DOHH2 (cell line): Measurements from ENCODE around the gene PRAME.
"Not testable (repeated sequence)": the region's sequence is repeated elsewhere in the genome, so short reads cannot be mapped to it uniquely, and the experiment has no call there.

Experiments used
- H3F3A ChIP-seq: fragments of 200-600 bp; sonication (generic), shearing (Covaris generic); 2 replicates; pipeline ENCODE4 v1.6.0; 2016; ENCODE audit warnings: antibody characterized with exemption, mild to moderate bottlenecking; ENCODE audit not compliant: control insufficient read depth, insufficient read depth
- H3K27ac ChIP-seq: fragments of 200-600 bp; sonication (generic); 2 replicates; pipeline ENCODE4 v1.5.1; 2014; ENCODE audit warnings: low read depth, mild to moderate bottlenecking, low read length, moderate library complexity
- H3K27me3 ChIP-seq: fragments of 200-600 bp; sonication (generic); 2 replicates; pipeline ENCODE4 v1.6.1; 2014; ENCODE audit warnings: mild to moderate bottlenecking, low read length, mixed read lengths; ENCODE audit not compliant: control insufficient read depth
- H3K36me3 ChIP-seq: fragments of 200-600 bp; sonication (generic); 2 replicates; pipeline ENCODE4 v1.6.1; 2014; ENCODE audit warnings: mild to moderate bottlenecking, low read length, moderate library complexity, mixed read lengths; ENCODE audit not compliant: control insufficient read depth
- H3K4me1 ChIP-seq: fragments of 200-600 bp; sonication (generic); 2 replicates; pipeline ENCODE4 v1.6.1; 2014; ENCODE audit warnings: mild to moderate bottlenecking, low read length, mixed read lengths; ENCODE audit not compliant: control insufficient read depth
- H3K4me2 ChIP-seq: fragments of 200-600 bp; sonication (generic); 2 replicates; pipeline ENCODE4 v1.6.0; 2014; ENCODE audit warnings: mild to moderate bottlenecking, low read length, moderate library complexity
- H3K4me3 ChIP-seq: fragments of 200-600 bp; sonication (generic); 2 replicates; pipeline ENCODE4 v1.5.1; 2014; ENCODE audit warnings: mild to moderate bottlenecking, low read length, mixed read lengths
- H3K79me2 ChIP-seq: fragments of 200-600 bp; sonication (generic); 2 replicates; pipeline ENCODE4 v1.6.1; 2014; ENCODE audit warnings: mild to moderate bottlenecking, low read length, mixed read lengths; ENCODE audit not compliant: control insufficient read depth
- H3K9me2 ChIP-seq: fragments of 200-600 bp; sonication (generic); replicated peaks from 2 replicates; pipeline ENCODE4 v1.6.1; 2014; ENCODE audit warnings: mild to moderate bottlenecking, low read length, mixed read lengths; ENCODE audit not compliant: control insufficient read depth
- H3K9me3 ChIP-seq: fragments of 200-600 bp; sonication (generic); 2 replicates; pipeline ENCODE4 v1.6.1; 2014; ENCODE audit warnings: antibody characterized with exemption, low read length, mixed read lengths; ENCODE audit not compliant: control insufficient read depth, insufficient read depth
- H4K20me1 ChIP-seq: fragments of 200-600 bp; sonication (generic); 2 replicates; pipeline ENCODE4 v1.6.0; 2014; ENCODE audit warnings: low read depth, mild to moderate bottlenecking, antibody characterized with exemption, low read length, moderate library complexity; ENCODE audit not compliant: control insufficient read depth, insufficient read depth
- CTCF ChIP-seq: fragments of 200-600 bp; sonication (generic); IDR thresholded peaks from one replicate; pipeline ENCODE4 v1.5.1; 2014; ENCODE audit warnings: antibody characterized with exemption, mild to moderate bottlenecking, low read depth, low read length; ENCODE audit not compliant: poor library complexity, severe bottlenecking
- EZH2phosphoT487 ChIP-seq: fragments of 200-600 bp; sonication (generic); IDR thresholded peaks from 2 replicates; pipeline ENCODE4 v1.6.1; 2017; ENCODE audit warnings: borderline replicate concordance, mild to moderate bottlenecking, antibody characterized with exemption, low read length, moderate library complexity, mixed read lengths

PRAME gene

GRCh38 chr22:22513619-22514018 lies 45.4 kb downstream of the PRAME start:
- Histone ChIP-seq H3K4me1 (peaks cover 10% of the 10 kb centered on the region), H3F3A (no peaks in the 10 kb centered on the region), H4K20me1 (no peaks in the 10 kb centered on the region), H3K9me3 (0 out of 2 replicates have a peak, but pooled peaks cover 5% of the 10 kb centered on the region), H3K4me2 (no peak overlapping the region), H3K27me3 (no peaks in the 10 kb centered on the region), H3K79me2 (no peaks in the 10 kb centered on the region), H3K27ac (no peak overlapping the region), H3K9me2 (no peaks in the 10 kb centered on the region), H3K36me3 (no peaks in the 10 kb centered on the region), H3K4me3 (no peak overlapping the region)
- no peak for TF ChIP-seq EZH2phosphoT487
- TF ChIP-seq CTCF = no peak

GRCh38 chr22:22512951-22513350 lies 46.1 kb downstream of the PRAME start:
- H3K27me3 ChIP-seq = no peaks in the 10 kb centered on the region
- peaks cover 5% of the 10 kb centered on the region for H3K79me2 ChIP-seq
- H3K36me3 ChIP-seq = no peaks in the 10 kb centered on the region
- no peak overlapping the region for H3K27ac ChIP-seq
- peaks cover 11% of the 10 kb centered on the region for H3K4me1 ChIP-seq
- H3K4me3 ChIP-seq = no peak overlapping the region
- TF ChIP-seq CTCF (no peak), EZH2phosphoT487 (no peak)
- H3K9me3 ChIP-seq = 0 out of 2 replicates have a peak, but pooled peaks cover 5% of the 10 kb centered on the region
- H3F3A ChIP-seq = no peaks in the 10 kb centered on the region
- H3K4me2 ChIP-seq = no peak overlapping the region
- H4K20me1 ChIP-seq = no peaks in the 10 kb centered on the region
- H3K9me2 ChIP-seq = no peaks in the 10 kb centered on the region

- not testable (repeated sequence) for H4K20me1 ChIP-seq, H3K9me3 ChIP-seq, H3K9me2 ChIP-seq, H3K27ac ChIP-seq, H3K4me3 ChIP-seq, H3F3A ChIP-seq, H3K4me2 ChIP-seq, H3K27me3 ChIP-seq
- peaks cover 21% of the 10 kb centered on the region for H3K79me2 ChIP-seq
- peaks cover 18% of the 10 kb centered on the region for H3K36me3 ChIP-seq
- H3K4me1 ChIP-seq = peaks cover 25% of the 10 kb centered on the region
Measured at GRCh38 chr22:22510833-22511232, 48.2 kb downstream of the PRAME start.

- not testable (repeated sequence) for H4K20me1 ChIP-seq, H3K9me3 ChIP-seq, H3K27ac ChIP-seq, H3K4me3 ChIP-seq, H3K27me3 ChIP-seq, H3K4me2 ChIP-seq, H3F3A ChIP-seq, H3K9me2 ChIP-seq
- Histone ChIP-seq H3K79me2 (peaks cover 21% of the 10 kb centered on the region), H3K4me1 (peaks cover 25% of the 10 kb centered on the region), H3K36me3 (peaks cover 22% of the 10 kb centered on the region)
Measured at GRCh38 chr22:22509912-22510311, 49.2 kb downstream of the PRAME start.
